Measurements from ENCODE around the gene SMARCAL1. TPM values are rescaled to one million over a fixed set of nuclear protein-coding genes. Genes with fewer than 3 reads are reported as not detected.

SMARCAL1 gene
- total RNA-seq, 6 experiments from 2014 or later, result 6.1 to 11.0 (median 7.9) TPM

DNA sequence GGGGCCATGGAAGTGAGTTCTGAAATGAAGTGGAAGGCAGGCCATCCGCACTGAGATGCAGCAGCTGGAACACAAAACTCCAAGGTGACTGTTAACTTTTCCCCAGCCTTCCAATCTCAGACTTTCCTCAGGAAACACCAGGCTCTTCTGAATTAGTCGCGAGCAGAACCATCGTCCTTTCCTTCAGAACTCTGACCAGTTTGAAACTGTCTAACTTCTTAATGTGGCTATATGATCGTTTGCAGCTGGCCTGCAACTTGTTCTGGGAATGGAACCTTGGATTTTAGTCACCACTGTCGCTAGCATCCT, 85.7 kb downstream of the SMARCAL1 start:
- H3K27ac ChIP-seq, result peak overlapping the region; percentile 32 to 55 (median 44)
- no peak for TF ChIP-seq POLR2A (IDR thresholded peaks at IDR 0.05)
- TF ChIP-seq, protein P1, sequence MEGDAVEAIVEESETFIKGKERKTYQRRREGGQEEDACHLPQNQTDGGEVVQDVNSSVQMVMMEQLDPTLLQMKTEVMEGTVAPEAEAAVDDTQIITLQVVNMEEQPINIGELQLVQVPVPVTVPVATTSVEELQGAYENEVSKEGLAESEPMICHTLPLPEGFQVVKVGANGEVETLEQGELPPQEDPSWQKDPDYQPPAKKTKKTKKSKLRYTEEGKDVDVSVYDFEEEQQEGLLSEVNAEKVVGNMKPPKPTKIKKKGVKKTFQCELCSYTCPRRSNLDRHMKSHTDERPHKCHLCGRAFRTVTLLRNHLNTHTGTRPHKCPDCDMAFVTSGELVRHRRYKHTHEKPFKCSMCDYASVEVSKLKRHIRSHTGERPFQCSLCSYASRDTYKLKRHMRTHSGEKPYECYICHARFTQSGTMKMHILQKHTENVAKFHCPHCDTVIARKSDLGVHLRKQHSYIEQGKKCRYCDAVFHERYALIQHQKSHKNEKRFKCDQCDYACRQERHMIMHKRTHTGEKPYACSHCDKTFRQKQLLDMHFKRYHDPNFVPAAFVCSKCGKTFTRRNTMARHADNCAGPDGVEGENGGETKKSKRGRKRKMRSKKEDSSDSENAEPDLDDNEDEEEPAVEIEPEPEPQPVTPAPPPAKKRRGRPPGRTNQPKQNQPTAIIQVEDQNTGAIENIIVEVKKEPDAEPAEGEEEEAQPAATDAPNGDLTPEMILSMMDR (IDR thresholded peaks at IDR 0.05), result no peak
- ATAC-seq (no peak), DNase-seq (no peak)
- intact Hi-C loops (cut with DNase I), result no loop called here
- H3K36me3 ChIP-seq, result peaks cover 8 to 34% (median 21%) of the 10 kb centered on the region in 4 donors
- H3K9me3 ChIP-seq, result no peaks in the 10 kb centered on the region
- 0% methylated on average over 3 of the region's 6 CpGs for WGBS (ENCODE audit: insufficient coverage, low coverage, low lambda C conversion rate, missing lambda C conversion rate)
- peaks cover 0 to 16% (median 7%) of the 10 kb centered on the region in 4 donors for H3K4me1 ChIP-seq
- no peaks in the 10 kb centered on the region for H3K27me3 ChIP-seq
- H3K4me3 ChIP-seq, result peak overlapping the region; percentile 68 to 84 (median 81)

DNA sequence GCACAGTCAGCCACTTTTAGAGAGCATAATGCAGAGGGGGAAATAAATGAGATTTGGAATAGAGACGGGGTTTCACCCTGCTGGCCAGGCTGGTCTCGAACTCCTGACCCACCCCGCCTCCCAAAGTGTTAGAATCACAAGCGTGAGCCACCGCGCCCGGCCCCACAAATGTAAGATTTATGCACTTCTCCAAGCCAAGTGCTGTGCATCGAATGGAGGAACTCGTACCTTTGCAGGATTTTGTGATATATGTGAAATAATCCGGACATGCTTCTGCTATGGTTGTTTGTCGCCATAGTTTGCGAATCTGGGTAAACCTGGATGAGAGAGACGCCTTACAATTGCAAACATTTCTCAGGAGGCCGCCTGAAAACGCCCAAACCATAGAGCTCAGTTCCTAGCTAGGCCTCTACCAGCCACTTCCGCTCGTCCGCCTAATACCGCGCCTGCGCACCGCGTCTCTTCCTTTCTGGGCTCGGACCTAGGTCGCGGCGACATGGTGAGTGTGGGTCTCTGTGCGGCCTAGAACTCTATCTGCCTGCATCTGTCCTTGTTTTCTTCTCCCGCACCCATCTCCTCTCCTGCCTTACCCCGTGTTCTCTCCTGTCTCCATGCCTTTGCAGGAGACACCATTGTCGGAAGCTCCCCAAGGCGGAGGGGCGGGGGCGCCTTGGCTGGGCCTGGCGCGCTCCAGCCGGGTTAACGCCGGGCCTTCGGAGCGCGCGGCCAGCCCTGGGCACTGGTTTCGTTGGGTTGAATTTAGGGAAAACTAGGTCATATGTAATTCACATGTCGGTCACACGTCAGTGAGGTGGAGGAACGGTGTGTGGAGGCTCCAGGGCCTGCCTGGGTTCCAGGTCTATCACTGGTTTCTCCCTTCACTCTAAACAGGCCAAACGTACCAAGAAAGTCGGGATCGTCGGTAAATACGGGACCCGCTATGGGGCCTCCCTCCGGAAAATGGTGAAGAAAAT, 86.4 kb downstream of the SMARCAL1 start, which contains the start of gene RPL37A:
Gene RPL37A (plus strand): TSS at position 466 of the 974 bp plus-strand sequence. CDS start 31 bp downstream, at position 497.
- Histone ChIP-seq H3K36me3 (peaks cover 8 to 40% (median 25%) of the 10 kb centered on the region in 4 donors), H3K9me3 (no peaks in the 10 kb centered on the region), H3K4me1 (peaks cover 0 to 16% (median 7%) of the 10 kb centered on the region in 4 donors), H3K4me3 (peak within 1 kb of the TSS; percentile 68 to 84 (median 81)), H3K27ac (peak within 1 kb of the TSS; percentile 44 to 67 (median 55)), H3K27me3 (no peaks in the 10 kb centered on the region)
- ATAC-seq (peak; percentile 97 to 99 (median 98)), DNase-seq (peak; percentile 94 to 95 (median 95))
- 0% methylated on average over 38 of the region's 54 CpGs for WGBS (ENCODE audit: insufficient coverage, low coverage, low lambda C conversion rate, missing lambda C conversion rate)
- intact Hi-C loops (cut with DNase I), result no loop called here
- TF ChIP-seq, protein P1 (IDR thresholded peaks at IDR 0.05), result no peak
- peak; percentile 84 for TF ChIP-seq POLR2A (IDR thresholded peaks at IDR 0.05)

DNA sequence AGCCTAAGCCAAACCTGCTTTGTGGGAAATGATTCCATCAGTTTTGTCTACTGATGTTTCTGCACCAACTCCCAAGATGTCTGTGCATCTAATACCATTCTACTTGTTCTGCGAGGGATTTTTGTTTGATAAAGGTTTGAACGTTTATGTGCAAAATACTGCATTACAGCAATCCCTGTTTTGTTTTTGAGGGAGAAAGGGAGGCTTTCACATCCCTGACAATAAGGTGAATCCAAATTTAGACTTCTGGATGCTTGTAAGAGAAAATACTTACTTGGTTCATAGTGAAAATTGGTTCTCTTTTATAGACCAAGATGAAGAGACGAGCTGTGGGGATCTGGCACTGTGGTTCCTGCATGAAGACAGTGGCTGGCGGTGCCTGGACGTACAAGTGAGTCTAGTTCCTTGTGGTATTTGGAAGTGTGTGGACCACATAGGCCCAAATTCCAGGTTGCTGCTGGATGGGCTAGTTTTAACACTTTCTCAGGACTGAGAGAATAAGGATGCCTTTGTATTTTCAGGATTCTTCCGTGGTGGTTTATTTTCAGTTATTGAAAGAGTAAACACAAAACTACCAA, 87.4 kb downstream of the SMARCAL1 start:
- no peak for ATAC-seq
- TF ChIP-seq POLR2A (IDR thresholded peaks at IDR 0.05), result no peak
- TF ChIP-seq, protein P1 (IDR thresholded peaks at IDR 0.05), result no peak
- peaks cover 0 to 16% (median 7%) of the 10 kb centered on the region in 4 donors for H3K4me1 ChIP-seq
- no peaks in the 10 kb centered on the region for H3K9me3 ChIP-seq
- DNase-seq, result no peak
- H3K36me3 ChIP-seq, result peaks cover 8 to 49% (median 26%) of the 10 kb centered on the region in 4 donors
- intact Hi-C loops (cut with DNase I), result no loop called here
- 23% methylated on average over 6 of the region's 6 CpGs for WGBS (ENCODE audit: insufficient coverage, low coverage, low lambda C conversion rate, missing lambda C conversion rate)
- H3K27ac ChIP-seq, result no peak overlapping the region
- H3K27me3 ChIP-seq, result no peaks in the 10 kb centered on the region
- H3K4me3 ChIP-seq, result peak overlapping the region; percentile 68 to 84 (median 81)

GRCh38 chr2:216500572-216500971, 88.3 kb downstream of the SMARCAL1 start:
- H3K36me3 ChIP-seq, result peaks cover 8 to 50% (median 26%) of the 10 kb centered on the region in 4 donors
- H3K27ac ChIP-seq, result no peak overlapping the region
- no peak overlapping the region for H3K4me3 ChIP-seq
- no peaks in the 10 kb centered on the region for H3K9me3 ChIP-seq
- TF ChIP-seq, protein P1 (IDR thresholded peaks at IDR 0.05), result no peak
- no peak for TF ChIP-seq POLR2A (IDR thresholded peaks at IDR 0.05)
- ATAC-seq (no peak), DNase-seq (no peak)
- no peaks in the 10 kb centered on the region for H3K27me3 ChIP-seq
- WGBS (ENCODE audit: insufficient coverage, low coverage, low lambda C conversion rate, missing lambda C conversion rate), result 97% methylated on average over 2 of the region's 2 CpGs
- intact Hi-C loops (cut with DNase I), result no loop called here
- peaks cover 0 to 16% (median 7%) of the 10 kb centered on the region in 4 donors for H3K4me1 ChIP-seq

Measured in right lobe of liver (tissue), 6 donors.